GM12801 (cell line): Measurements from ENCODE around the gene ASTN1.

ENCODE experiments used
- TF ChIP-seq, protein P1 (sequence below): IDR thresholded peaks from one replicate; pipeline ENCODE4 v1.5.1; 2011; ENCODE audit warnings: control low read depth; ENCODE audit not compliant: insufficient read length; ENCODE audit errors: extremely low read depth

The ASTN1 gene

DNA sequence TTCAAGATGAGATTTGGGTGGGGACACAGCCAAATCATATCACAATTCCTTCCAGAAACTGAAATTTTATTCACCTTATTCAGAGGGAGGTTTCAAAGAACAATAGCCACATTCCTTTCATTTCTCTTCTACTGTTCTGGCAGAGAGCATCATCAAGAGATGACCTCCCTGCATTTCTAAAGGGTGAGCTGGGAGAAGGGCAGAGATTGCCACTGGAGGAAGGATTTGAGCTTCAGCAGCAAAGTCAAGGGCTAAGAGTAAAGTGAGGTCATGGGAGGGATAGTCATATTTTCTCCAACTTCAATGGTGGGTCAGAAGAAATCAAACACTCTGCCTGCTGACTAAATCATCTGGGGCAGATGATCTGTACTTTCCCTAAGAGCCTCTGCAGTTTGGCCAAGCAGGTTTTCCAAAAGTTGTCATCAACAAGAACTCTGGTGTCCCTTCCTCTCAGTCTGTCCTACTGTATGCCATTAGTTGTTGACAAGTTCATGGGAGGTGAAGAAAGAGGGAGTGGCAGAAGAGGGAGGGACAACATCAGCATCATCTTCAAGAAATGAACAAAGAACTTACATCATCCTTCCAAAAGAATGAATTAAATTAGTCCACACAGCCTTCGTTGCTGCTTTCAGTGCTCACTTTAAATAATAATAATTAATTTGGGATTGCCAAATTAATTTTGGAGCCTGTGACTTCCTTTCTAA lies 298.3 kb downstream of the ASTN1 start:
- TF ChIP-seq, protein P1, sequence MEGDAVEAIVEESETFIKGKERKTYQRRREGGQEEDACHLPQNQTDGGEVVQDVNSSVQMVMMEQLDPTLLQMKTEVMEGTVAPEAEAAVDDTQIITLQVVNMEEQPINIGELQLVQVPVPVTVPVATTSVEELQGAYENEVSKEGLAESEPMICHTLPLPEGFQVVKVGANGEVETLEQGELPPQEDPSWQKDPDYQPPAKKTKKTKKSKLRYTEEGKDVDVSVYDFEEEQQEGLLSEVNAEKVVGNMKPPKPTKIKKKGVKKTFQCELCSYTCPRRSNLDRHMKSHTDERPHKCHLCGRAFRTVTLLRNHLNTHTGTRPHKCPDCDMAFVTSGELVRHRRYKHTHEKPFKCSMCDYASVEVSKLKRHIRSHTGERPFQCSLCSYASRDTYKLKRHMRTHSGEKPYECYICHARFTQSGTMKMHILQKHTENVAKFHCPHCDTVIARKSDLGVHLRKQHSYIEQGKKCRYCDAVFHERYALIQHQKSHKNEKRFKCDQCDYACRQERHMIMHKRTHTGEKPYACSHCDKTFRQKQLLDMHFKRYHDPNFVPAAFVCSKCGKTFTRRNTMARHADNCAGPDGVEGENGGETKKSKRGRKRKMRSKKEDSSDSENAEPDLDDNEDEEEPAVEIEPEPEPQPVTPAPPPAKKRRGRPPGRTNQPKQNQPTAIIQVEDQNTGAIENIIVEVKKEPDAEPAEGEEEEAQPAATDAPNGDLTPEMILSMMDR: no peak

DNA sequence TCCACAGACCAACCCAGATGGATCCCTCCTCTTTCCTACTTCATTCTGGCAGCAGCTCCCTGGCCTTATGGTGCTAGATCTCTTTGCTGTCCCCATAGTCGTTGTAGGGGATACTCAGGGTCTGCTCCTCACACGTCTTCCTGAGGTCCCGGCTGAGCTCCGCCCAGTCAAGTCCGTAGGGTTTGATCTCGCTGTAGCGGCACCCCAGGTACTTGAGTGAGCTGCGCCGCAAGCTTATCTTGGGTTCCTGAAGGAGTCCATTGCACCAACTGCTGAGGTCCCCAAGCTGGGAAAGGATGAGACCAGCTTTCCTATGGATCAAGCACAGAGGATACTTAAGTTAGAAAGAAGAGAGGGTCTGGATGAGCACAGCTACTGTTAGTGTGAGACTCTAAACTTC lies 300.3 kb downstream of the ASTN1 start:
- TF ChIP-seq, protein P1: no peak

DNA sequence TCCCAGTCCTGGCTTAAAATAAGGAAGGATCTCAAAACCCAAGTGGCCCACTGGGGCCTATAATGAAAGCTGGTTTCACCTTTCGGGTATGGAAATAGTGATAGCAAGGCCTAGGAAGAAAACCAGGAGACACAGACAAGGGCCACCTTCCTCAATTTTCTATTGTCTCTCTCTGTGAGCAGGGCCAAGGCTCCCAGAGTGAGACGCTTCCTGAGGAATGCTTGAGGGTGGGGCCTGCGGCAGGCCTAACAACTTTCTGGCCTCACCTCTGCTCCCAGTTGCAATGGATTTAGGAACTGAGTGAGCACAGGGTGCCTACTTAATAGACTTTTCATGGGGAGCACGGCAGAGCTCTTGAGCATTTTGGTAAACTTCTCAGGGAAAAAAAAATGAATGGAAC lies 300.9 kb downstream of the ASTN1 start:
- TF ChIP-seq, protein P1: no peak

DNA sequence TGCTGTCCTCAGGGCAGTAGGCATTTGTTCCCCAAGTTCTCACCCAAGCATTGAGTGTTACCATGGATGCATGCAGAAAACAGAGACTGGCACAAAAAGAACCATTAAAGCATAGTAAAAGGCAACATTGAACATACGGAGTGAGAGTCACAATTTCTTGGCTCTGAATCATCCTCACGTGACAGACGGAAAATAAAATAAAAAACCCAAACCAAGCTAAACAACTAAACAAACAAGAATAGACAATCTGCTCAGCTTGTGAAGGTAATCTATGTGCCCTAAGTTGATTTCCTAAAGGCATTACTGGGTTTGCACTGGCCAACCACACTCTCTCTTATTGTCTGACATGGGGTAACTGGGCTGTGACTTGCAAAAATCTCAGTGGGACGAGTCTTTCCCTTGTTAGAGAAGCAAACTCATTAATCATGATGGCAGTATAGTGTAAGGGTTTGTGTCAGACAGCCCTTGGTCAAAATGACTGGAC lies 306.0 kb downstream of the ASTN1 start:
- TF ChIP-seq, protein P1: no peak

DNA sequence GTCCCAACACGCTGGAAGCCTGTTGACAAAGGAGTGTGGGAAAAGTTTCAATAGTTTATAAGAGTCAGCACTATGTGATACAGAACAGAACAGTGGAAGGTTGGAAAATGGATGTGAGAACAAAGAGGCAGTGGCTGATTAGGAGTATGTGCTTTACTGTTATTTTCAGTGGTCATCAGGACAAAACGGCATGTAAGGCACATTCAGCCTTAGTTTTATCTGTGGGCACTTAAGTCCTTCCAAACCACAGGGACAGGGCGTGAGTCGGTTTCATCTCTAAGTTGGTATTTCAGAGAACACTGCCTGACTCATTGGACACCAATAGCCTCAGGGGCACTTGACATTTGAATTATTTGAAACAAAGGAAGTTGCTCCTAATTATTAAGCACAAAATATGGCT lies 306.9 kb downstream of the ASTN1 start:
- TF ChIP-seq, protein P1: no peak

DNA sequence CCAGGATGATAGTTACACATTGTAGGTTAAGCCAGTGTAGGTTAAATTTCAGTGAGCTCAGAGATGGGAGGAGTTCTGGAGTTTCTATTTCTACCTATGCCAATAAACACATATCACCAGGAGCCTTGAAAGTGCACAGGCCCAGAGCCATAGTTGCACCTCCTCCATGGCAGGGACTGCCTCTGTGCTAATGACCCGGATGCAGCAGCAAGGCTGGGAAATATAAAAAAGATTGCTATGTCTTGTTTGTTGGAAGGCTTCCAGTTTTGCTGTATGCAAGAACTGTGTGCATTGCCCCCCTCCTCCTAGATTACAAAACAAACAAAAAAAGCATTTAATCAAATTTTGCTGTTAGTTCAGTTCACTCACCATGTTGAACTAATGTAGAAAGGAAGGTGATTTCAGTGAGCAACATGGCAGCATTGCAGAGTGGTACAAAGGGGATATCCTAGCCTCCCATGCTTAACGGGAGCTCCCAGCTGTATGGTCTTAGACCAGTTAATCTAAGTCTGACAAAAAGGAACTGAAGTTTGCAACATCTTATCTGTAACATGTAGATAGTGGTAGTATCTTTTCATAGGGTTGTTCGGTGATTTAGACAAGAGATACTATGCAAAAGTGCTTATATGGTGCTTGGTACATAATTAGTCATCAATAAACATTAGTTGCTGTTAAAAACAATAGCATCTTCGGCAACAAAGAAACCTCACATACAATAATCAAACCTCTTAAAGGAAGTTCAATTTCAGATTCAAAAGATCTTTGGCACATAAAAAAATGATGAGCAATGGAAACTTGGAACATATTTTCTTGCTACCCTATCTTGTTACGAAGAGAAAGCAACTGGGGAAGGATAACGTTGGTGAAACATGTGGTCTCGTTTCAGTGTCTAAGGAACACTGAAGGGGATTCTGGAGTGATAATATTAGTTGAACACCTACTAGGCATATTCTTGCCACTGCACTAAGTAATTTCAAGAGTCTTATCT lies 309.5 kb downstream of the ASTN1 start:
- TF ChIP-seq, protein P1: no peak

DNA sequence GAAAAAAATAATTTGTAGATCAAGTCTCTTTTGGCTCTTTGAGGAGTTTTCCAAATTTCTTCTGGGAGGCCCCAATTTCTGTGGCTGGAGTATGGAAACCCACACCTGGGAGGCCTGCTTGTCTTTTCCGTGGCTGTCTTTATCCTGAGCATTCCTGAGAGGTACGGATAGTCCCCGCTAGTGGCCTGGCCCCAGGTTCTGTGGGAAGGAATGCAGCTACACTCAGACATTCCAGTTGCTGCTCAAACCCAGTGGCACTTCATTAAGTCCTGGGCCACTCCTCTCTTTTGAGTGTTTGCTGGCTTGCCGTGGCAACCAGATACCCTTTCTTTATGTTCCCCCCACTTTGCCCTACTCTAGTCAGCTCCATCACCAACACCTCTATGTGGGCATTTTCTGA lies 310.4 kb downstream of the ASTN1 start:
- TF ChIP-seq, protein P1: no peak
